ENCODE results near the gene HAGH.

The HAGH gene

DNA sequence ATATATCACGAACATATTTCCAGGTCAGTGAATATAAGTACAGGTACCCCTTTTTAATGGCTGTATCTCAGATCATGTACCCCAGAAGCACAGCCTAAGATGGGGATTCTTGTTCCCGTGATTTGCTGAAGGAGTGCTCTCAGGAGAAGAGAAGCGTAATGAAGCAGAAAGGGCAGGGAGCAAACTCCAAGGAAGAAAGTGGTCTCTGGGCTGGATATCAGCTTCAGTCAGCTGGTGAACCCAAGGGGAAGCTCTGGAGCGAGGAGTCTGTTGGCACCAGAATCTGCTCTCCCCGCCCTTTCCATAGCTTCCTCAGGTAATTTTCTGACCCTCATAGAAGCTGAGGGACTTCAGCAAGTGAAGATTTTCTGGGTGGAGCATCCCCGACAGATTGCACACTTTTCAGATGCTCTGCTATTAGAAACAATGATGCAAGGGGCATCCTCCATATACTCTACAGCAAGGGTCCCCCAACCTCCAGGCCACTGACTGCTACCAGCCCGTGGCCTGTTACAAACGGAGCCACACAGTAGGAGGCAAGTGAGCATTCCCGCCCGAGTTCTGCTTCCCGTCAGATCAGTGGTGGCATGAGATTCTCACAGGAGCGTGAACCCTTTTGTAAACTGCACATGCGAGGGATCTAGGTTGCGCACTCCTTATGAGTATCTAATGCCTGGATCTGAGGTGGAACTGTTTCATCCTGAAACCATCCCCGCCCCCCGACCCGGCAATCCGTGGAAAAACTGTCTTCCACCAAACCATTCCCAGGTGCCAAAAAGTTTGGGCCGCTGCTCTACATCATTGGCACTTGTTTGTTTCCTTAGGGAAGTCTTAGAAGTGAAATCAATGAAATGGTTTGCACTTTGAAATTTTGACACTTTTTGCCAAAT lies 4.8 kb upstream of the HAGH start:
- no peak for DNase-seq

DNA sequence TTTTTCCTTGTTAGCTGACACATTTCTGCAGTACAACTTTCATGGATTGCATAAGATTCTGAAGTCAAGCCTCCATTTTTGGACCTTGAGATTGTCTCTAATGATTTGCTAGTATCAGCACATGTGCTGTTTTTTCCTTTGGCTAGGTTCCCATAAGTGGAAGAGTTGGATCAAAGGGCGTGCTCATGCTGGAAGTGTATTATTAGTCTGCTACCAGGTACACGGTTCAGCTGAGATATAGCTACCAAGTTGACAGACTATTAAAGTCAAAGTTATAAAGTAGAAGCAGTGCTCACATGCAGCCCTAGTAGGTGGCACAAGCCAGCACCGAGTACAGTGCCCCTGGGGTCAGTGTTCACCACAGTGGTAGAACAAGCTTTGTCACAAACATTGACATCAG lies 3.6 kb upstream of the HAGH start:
- DNase-seq: no peak

DNA sequence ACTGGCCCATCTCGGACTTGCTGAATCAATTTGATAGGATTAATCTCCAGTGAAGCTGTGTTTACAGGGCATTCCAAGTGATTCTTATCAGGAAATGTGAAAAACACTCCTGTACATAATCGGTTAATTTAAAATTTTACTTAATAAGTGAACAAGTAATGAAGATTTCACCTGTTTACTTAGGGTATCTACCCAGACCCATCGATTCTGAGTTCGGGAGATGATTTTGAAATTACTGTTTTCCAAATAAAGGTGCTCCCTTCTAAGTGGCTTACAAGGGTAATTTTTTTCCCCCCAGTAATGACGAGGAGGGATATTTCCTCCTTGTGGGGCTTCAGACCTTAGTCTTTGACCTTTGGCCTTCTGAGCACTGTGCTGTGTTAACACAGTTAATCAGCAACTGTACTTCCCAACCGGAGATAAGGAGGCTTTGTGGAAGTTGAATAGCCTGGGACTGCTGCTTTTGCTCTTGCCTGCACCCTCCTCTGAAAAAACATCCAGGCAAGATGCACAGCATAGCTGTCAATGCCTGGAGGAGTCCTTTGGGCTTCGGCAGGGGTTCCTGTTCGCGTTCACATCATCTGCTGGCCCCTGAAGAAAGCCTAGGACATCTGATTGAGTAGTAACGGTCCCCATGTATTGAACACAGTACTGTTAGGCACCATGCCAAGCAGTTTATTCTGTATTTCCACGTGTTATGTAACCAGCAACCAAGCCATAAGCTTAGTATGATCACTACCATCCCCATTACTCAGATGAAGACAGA lies 2.2 kb upstream of the HAGH start:
- DNase-seq: no peak

DNA sequence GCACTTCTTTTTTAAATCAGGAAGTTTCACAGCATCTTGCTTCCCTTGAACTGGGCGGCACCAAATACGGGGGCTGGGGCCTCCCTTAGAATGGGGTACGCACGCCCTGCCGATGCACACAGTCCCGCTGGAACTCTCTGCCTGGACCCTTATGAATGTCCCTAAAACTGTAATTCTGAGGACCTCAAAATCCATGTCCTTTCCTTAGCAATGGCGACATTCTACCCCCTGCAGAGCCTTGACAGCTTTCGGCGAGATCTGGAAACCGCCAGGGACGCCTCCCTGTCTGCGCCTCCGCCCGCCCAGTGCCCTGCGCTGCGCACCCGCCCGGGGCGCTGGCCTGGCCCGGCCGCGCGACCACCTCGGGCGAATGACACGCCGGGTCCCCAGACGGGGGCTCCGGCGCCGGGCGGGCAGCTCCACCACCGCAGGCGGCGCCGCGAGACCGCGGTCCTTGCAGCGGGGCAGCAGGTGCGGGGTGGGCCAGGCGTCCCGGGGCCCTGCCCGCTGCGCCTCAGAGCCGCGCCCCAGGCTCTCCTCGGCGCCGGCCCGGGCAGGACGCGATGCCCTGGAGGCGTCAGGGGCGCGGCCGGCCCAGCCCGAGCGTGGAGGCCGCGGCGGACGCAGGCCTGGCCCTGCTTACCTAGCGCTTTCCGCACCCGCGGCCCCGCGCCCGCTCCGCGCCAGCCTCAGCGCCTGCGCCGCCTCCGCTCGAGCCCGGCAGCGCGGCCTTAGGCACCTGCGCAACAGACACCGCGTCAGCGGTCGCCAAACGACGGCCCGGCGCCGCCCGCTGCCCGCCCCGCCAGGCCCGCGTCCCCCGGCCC lies 548 bp downstream of the HAGH start:
- DNase-seq: peak; percentile 61 to 73

DNA sequence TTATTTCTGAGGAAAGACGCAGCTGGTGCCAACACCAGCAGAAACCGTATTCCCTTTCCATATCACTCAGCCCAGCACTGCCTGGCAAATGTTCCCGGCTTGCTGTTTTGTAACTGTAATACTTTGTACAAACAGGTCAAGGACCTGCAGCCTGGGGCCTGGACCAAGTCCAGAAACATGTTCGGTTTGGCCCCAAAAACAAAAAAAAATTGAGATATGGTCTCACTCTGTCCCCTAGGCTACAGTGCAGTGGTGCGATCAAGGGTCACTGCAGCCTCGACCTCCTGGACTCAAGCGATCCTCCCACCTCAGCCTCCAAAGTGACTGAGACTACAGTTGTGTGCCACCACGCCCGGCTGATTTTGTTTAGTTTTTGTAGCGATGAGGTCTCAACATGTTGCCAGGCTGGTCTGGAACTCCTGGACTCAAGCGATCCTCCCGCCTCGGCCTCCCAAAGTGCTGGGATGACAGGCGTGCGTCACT lies 1.2 kb downstream of the HAGH start:
- no peak for DNase-seq

DNA sequence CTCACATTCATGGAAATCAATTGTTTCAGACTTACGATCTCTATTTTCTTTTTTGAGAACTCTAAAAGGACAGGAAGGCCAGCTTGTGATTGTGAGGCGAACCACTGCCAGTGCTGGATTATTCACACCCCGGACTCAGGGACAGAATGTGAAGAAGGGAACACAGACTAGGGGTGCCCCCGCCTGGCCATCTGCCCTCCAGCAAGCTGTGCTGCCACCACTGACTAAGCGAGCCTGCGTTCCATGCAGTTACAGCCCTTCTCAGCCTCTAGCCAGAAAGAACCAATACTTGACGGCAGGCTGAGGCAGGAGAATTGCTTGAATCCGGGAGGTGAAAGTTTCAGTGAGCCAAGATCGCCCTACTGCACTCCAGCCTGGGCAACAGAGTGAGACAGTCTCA lies 2.8 kb downstream of the HAGH start:
- no peak for DNase-seq

DNA sequence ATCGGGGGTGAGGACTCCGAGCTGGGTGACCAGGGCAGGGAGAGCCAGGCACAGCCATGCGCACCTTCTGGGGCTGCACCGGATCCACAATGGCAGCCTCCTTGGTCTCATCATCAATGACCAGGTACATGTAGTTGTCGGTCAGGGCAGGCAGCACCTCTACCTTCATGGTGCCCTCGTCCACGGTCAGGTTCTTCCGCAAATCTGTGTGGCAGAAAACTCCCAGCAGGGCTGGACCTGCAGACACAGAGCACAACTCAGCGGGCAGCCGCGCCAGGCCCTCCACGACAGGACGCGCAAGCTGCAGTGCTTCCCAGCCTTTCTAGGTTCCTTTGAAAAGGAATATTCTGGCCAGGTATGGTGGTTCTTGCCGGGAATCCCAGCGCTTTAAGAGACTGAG lies 3.8 kb downstream of the HAGH start:
- DNase-seq: no peak

DNA sequence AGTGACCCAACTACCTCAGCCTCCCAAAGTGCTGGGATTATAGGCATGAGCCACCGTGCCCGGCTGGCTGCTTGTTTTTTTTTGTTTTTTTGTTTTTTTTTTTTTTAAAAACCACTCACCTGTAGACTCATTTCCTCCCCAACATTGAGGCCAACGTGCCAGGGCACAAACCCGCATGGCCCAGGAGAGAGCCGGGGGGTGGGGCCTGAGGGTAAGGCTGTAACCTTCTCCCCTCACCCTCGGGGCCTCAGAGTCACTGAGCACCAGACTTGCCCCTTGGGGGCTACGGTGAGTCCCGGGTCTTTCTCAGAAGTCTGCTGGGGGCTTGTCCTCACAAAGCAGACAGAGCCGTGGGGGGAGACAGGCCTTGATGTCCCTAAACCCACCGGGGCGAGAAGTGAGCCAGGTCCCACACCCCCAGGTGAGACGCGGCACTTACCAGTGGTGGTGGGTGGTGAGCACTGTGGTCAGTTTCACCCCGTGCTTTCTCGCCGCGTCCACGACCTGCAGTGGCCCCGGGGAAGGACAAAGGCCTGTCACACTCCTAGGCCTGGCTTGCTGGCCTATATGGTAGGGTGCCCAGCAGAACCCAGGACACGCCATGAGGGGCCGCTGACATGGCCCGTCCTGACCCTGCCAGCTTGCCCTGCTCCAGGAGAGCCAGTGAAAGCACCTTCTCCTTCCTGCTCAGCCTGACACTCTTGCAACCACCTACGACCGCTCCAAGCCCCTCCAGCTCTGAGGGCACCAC lies 4.6 kb downstream of the HAGH start:
- no peak for DNase-seq

DNA sequence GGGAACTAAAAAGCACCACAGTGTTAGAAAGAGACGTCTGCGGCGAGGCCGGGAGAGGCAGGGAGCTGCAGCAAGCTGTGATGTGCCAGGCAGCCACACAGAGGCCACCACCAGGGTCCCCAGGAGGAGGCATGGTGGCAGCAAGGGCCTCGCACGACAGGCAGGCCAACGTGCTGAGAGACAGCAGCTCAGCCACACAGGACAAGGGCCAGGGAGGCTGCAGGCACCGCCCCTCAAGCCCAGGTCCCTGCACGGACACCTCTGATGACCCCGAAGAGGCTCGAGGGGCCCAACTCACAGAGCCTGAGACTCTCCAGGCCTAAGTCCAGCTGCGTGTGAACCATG lies 5.7 kb downstream of the HAGH start:
- DNase-seq: no peak

DNA sequence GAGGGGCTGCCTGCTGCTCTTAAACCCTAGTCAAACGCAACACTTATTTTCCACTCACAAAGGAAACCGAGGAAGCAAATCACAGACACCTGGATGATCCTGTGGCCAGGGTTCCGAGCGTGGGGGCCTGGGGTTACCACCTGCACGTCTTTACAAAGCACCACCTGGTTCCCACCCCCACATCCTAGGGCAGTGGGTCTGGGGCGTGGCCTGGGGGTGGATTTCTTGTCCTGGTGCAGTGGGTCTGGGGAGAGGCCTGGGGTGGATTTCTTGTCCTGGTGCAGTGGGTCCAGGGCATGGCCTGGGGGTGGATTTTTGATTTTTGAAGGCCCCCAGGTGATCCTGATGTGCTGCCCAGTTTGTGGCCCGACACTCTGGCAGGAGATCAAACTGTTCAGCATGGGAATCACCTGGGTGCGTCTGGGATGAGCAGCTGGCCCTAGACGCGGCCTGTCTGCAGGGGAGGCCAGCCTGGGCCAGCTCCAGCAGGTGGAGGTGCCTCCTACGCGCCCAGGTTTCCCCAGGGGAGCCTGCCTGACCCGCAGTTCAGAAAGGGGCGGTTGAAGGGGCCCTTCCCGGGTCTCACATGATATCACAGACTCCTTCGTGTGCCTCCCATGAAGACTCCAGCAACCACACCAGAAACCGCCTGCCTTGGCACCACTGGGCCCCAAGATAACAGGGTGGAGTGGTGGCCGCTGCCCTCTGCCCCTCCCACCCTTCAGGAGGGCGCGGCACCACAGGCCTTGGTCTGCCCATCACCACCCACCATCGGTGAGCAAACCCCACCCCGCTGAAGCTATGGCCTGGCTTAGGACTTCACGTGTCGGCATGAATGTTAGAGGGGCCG lies 6.3 kb downstream of the HAGH start:
- no peak for DNase-seq

DNA sequence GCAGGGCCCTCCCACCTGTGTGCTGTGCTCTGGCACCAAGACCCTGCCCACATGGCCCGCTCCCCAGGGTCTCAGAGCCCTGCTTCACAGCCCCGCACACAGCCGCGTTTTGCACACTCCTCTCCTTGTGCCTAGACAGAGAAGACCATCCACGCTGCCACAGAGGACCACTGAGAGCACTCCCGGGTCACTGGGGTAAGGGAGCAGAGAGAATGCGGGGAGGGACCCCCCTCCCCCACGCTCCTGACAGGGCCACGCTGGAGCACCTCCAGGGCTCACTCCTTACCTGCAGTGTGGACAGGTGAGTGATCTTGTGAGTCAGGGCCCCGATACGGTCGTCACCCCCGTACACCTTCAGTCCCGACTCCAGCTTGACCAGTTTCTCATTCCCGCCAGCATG lies 7.0 kb downstream of the HAGH start:
- DNase-seq: no peak

DNA sequence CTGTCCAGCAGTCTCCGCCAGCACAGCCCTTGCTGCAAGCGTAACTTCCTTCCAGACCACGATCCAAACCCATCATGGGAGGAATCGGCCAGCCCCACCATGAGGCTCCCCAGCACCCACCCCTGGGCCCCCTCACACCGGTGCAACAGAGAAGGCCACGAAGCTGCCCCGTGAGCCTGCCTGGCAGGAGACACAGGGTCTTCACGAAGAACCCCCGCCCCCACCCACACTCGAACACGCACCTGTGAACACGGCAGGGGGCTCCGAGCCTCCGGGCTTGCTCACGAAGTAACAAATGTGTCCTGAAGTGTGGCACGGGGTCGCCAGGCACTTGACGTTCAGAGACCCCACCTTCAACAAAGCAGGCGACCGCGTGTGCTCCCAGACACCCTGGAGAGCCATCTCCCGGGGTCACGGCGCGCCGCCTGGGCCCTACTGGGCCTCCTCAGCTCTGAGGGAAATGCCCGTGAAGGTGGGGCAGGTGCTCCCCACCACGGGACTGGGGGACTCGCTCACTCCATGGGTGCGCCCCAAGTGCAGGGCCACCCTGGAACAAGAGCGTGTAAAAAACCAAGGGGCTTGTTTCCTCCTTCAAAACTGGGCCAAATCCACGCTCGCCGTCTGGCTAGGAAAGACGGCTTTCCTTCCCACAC lies 7.6 kb downstream of the HAGH start:
- no peak for DNase-seq

DNA sequence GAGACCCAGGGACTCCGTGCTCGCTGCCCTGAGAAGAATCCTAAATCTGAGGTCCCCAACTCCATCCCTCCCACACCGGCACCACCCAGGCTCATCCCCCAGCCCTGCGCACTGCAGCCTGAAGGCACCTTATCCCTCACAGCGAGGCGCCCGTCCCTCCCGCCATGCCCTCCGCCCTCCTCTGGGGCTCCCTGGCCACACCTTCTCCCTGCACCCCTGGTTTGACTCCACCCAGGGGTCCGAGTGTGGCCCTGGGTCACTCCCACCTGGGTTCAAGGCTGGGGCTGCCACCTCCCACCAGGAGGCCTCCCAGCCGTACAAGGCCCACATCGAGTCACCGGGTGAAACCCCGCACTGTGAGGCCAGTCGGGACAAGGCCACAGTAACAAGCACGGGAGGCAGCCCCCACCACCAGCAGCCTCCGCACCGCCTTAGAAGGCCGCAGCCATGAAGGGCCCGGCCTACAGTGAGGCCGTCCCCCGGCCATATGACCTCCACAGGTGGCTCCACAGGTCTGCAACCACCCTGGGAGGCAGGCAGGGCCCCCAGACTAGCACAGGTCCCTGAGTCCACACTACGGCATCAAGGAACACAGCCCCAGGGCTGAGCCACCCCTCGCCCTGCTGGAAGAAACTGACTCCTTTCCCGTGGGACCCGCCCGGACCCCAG lies 8.3 kb downstream of the HAGH start:
- DNase-seq: no peak

DNA sequence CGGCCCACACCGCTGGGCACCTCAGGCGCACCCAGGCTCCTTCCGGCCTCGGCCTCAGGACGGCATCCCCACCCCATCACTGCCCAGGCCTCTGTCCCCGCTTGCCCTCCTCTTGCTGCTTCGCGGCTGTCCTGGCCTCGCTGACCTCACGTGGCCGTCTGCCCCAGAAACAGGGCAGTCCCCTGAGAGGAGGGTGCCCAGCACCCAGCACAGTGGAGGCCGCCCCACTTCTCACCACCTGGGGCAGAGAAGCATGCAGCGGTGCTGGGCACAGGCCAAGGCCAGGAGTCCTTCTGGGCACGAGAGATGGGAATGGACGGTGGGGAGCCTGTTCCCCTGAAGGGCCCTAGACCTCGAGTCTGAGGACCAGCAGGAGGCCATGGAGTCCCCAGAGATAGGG lies 8.9 kb downstream of the HAGH start:
- no peak for DNase-seq

DNA sequence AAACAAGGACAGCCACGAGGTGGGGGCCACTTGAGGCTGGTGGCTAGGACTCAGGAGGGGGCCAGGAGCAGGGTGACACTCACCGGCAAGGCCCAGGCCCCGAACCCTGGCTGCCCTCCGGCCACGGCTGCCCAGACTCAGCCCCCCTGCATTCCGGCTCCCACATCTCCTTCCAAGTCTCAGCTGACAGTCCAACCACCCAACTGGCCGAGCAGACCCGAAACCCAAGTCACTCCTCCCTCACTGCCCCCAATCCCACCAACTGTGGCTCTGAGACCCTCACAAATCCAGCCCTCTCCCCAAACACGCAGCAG lies 9.4 kb downstream of the HAGH start:
- DNase-seq: no peak

DNA sequence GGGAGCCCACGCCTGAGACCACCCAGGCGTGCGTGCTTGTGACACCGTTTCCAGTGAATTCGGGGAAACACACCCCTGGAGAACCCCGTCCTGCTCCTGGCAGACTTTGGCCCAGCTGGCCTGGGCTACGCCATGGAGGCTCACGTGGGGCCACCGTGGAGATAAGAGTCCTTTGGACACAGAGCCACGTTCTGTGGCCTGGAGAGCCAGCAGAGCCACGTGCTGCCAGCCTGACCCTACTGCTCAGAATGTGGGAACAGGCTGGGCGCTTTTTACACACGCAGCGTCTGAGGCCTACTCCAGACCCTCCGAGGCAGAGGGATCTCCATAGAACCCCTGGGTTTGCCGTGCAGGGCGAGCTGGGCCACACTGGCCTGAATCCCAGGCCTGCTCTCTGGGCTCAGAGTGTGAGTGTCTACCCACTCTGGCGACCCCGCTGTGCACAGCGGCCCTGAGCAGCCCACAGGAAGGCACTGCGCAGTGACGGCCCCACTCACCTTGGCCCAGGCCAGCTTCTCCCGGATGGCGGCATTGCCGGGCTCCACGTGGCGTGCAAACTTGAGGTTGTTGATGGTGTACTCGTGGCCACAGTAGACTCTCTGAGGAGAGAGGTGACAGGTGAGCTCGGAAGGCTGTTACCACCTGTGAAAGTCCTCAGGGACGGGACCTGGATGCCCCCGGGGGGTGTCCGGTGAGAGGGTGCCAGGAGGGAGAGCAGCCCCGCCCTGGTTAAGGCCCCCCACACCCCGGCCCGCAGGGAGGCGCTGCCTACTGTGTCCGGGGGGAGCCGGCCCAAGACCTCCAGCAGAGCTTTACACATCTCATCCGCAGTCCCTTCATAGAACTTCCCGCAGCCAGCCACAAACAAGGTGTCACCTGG lies 10.0 kb downstream of the HAGH start:
- no peak for DNase-seq

DNA sequence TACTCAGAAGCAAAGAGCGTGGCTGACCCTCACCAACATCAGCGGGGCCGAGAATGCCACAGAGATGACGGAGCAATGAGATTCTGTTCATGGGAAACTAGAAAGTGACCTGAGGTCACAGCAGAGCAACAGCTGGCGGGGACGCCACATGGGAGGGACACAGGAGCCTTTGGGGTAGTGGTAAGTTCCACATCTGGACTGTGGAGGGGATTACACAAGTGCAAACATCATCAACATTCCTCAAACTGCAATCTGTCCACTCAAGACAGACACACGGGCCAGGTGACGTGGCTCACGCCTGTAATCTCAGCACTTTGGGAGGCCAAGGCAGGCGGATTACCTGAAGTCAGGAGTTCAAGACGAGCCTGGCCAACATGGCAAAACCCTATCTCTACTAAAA lies 11.2 kb downstream of the HAGH start:
- DNase-seq: no peak

DNA sequence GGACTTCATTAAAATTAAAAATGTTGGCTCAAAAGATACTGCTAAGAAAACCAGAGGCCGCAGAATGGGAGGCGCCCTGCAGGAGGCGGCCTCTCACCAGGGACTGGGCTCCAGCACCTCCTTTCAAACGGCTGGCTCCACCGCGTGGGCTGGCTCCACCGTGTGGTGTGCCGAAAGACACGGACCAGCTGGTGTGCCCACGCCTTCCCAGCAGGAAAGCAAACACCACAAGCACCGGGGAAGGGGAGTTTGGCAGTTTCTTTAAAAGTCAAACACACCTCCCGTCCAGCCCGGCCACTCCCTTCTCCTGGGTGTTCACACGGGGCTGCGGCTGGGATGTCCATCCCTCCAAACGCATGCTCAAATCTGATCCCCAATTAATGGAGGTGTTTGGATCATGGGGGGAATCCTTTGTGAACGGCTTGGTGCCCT lies 13.9 kb downstream of the HAGH start:
- peak; percentile 34 to 47 for DNase-seq

DNA sequence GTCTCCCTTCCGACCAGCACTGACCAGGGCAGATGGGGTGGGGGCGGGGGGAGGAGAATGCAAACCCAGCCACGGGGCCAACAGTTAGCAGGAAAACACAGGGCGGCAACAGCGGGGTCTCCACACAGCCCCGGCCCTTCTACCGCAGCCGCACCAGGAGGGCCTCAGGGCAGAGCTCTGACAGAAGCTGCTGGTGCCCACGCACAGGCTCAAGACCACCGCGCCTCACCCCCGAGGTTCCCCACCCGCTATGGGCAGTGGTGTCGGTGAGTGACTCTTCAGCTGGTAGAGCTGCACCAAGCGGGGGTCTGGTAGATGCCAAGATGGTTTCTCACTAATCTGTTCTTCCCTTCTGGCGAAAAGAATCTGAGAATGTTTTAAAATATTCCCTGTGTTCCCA lies 16.1 kb downstream of the HAGH start:
- no peak for DNase-seq

DNA sequence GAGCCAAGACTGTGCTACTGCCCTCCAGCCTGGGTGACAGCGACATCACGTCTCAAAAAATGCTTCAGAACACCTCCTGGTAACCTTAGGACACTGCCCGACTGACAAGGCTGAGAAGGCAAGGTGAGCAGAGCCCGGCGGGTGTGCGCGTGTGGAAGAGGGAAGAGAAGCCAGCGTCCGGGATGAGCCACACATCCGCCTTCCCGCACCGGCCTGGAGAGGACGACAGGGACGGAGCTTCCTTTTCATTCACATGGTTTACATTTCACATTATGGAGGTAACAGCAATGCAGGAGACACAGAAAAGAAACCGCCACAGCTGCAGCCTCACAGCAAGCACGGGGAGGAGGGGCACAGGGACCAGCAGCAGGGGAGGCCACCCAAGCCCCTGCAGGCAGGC lies 16.5 kb downstream of the HAGH start:
- no peak for DNase-seq
